ENCODE results near the gene DYNLL1.
A peak's percentile ranks its signal among the peaks of the same experiment; 100 is the strongest.
"Not testable (repeated sequence)": the region's sequence is repeated elsewhere in the genome, so short reads cannot be mapped to it uniquely, and the experiment has no call there.

The DYNLL1 gene

DNA sequence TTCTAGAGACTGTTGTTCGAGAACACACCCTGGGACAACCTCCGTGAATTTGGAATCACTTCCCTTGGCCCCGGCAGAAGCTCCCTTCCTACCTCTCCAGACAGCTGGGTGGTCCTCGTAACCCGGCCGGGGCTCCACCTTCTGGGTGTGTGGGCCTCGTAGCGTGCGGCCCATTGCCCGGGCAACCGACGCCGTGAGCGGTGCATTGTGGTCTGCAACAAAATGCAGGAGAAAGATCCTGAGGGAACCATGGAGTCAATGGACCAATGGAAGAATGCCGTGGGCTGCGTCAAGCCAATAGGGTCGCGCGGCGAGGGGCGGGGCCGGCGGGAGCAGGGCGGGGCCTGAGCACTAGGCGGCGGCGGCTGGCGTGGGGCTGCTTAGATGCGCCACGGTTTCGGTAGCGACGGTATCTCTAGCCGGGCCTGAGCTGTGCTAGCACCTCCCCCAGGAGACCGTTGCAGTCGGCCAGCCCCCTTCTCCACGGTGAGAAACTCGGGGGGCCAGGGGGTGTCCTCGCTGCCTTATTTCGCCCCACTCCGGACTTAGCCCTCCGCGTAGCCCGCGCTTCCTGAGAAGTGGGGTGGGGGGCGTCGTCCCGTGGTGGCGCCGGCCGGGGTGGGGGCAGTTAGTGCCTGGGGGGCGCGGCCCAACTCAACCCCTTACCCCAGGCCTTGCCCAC is at the start of gene DYNLL1:
Gene DYNLL1 (plus strand): TSS at position 383 of the 682 bp plus-strand sequence. CDS start 309 bp downstream, outside the sequence.
- peak; percentile 97 for DNase-seq

- not testable (repeated sequence) for DNase-seq
Measured at GRCh38 chr12:120446844-120447178, 49.1 kb upstream of the DYNLL1 start.

GRCh38 chr12:120447992-120448391 is 47.9 kb upstream of the DYNLL1 start:
- no peak for DNase-seq

- not testable (repeated sequence) for DNase-seq
Measured at GRCh38 chr12:120452524-120452923, 43.4 kb upstream of the DYNLL1 start.

DNA sequence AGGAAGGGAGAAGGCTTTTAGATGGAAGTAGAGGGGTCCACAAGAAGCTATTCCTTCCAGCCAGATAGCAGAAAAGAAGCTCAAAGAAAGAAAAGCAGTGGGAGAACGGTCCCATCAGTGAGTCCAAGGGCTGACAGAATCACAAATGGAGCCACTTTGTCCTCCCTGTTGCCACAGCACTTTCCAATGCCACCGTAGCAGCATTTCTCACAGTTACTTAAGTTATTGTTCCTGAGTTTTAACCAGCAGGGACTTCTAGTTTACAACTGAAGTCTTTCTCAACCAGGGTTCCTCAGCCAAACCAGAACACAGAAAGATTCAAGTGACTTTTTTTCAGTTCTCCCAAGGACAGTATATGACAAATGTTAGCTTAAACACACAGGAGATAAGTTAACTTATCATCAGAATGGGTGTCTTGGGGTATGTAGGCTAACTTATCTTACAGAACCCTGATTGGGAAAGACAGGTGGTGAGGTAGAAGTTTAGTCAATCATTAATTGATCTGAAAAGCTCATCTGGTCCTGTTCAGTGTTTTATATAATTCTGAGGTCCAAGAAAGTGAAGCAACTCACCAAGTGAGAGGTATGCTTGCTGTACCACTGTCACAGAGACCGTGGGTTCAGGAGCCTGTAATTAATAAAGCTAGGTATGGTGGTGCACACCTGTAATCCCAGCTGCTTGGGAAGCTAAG is 42.7 kb upstream of the DYNLL1 start:
- no peak for DNase-seq

DNA sequence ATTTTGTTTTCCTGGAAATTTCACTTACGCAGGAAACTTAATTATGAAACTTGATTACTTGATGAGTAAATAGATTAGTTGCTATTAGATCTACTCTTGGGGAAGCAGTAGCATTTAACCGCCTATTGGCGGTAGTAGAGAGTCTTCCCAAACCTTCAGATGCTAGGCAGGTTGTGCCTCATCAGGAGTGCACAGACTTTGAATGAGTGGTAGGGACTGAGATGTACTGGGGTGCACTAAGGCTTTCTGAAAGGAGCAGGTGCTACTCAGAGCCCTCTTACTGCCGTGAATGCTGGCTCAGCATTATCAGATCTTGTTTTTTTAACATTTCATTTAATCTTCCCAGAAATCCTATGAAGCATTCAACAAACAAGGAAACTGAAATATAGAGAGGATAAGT is 41.9 kb upstream of the DYNLL1 start:
- peak; percentile 35 for DNase-seq

DNA sequence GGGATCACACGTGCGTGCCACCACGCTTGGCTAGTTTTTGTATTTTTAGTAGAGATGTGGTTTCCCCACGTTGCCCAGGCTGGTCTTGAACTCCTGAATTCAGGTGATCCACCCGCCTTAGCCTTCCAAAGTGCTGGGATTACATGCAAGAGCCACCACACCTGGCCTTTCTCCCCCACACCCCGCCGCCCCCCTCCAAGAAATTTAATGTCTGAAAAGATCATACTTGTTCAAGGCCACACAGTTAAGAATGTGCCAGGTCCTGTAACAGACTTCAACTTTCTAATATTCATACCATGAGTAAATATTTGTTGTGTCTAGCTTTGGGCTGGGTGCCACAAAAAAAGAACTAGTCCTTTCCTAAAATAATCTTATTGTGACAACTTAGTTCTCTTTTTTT is 40.6 kb upstream of the DYNLL1 start:
- DNase-seq = no peak

DNA sequence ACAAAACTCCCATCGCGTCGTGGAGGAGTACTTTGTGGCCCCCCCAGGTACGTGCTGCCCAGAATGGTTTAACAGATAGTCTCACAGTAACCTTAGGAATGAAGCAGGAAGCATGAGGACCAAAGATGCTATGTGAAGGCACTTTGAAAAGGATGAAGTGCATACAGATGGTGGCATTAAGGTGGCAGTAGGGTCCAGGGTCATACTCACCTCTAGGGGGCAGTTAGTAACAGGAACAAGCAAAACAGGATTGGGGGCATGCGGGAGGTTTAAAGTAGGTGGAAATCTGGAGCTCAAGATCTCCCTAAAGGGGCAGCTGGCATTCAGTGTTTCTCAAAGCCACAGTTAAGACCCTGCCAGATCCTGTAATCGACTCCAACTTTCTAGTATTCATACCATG is 38.8 kb upstream of the DYNLL1 start:
- no peak for DNase-seq

GRCh38 chr12:120460157-120460556 is 35.8 kb upstream of the DYNLL1 start:
- DNase-seq = no peak

DNA sequence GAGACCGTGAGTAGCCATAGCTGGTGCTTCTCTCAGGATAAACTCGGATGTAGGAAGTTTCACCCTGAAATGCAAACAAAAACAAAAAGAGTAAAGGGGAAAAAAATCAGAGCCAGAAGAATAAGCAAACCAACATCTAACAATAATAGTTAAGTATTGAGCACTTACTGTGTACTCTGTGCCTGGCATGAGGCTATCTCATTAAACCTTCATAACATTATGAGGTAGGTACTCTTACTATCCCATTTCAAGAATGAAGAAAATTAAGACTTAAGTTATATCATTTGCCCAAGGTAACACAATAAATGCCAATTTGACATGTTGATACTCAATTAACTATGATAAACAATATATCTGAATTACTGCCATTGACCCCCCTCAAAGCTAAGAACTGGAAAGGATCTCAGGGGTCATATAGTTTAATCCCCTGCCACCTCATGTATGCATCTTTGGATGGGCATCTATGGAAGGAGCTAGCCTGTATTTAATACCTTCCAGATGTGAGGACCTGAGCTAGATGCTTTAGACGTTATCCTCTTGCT is 33.7 kb upstream of the DYNLL1 start:
- DNase-seq = no peak

DNA sequence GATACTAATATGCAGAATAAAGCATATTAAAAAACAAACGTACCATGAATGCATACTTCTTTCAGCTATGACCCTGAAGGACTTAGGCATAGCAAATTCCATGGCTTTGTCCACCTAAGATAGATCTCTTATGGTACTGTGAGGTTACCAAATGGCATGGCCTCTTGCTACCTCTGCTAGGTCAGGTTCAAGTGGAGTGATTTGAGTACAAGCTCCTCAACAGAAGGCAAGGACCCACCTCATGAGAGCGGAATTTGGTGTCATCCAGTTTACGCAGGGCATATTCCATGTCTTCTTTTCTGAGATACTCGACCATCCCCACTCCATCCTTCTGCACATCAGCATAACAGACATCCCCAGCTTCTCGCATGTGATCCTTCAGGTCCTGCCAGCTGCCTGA is 32.2 kb upstream of the DYNLL1 start:
- no peak for DNase-seq

GRCh38 chr12:120465756-120466155 is 30.2 kb upstream of the DYNLL1 start:
- DNase-seq = no peak

GRCh38 chr12:120466560-120467315 is 29.2 kb upstream of the DYNLL1 start:
- DNase-seq = peak; percentile 40

DNA sequence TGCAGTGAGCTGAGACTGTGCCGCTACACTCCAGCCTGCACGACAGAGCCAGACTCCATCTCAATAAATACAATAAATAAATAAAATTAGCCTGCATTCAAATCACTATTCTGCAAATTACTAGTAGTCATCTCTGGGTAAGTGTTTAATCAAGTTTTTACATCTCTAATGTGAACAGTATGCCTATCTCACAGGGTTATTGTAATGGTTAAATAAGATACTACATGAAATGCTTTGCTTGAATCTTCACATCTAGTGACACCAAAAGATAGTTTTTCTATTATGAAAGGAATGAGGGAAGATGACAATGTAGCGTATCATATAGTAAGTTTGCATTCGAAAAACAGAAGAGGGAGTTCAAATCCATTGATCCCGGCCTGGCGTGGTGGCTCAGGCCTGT is 28.5 kb upstream of the DYNLL1 start:
- no peak for DNase-seq

DNA sequence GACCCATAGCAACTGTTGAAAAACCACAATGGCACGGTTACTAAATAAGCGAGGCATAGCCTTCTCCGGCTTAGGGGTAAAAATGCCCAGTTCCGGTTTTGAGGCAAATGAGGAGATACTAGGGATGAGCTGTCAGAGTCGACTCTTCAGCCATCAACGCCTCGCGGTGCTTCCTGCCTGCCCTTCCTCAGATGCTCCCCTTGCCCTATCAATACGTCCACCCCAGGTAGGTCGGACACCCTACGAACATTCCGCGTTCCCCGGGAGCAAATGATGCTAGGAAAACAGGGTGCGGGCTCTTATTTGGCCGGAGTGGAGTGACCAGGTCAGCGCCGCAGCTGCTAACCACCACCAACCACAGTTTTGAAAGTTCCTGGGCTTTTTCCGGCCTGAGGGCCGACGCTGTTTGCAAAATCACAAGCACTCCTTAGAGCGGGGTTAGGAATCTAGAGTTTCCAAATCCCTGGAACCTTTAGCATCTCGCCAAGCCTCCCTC is 27.5 kb upstream of the DYNLL1 start:
- no peak for DNase-seq

DNA sequence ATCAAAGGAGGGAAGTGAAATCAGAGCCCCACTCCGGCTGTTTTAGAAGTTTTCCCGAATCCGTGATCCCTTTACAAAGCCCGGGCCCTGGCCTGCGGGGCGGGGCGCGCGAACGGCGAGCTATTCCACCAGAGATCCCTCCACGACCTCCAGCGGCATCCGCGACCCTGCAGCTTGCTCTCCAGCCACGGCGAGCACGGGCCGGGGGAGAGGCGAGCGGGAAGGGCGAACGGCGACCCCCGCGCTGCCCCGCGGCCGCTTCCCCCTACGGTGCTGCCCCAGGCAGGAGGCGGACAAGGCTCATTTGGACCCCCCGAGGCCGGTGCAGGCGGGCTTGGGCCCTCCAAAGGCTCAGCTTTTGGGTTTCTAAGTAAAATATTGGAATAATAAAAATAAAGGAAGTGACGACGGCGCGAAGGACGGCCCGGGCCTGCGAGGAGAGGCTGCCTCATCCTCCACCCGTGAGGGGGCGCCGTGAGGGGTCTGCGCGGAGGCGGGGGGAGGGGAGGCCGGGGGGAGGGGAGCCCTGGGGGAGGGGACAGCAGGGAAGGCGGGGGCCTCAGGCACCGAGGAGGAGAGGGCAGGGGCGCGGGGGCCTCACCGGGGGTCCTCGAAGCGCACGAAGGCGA is 27.0 kb upstream of the DYNLL1 start:
- no peak for DNase-seq

DNA sequence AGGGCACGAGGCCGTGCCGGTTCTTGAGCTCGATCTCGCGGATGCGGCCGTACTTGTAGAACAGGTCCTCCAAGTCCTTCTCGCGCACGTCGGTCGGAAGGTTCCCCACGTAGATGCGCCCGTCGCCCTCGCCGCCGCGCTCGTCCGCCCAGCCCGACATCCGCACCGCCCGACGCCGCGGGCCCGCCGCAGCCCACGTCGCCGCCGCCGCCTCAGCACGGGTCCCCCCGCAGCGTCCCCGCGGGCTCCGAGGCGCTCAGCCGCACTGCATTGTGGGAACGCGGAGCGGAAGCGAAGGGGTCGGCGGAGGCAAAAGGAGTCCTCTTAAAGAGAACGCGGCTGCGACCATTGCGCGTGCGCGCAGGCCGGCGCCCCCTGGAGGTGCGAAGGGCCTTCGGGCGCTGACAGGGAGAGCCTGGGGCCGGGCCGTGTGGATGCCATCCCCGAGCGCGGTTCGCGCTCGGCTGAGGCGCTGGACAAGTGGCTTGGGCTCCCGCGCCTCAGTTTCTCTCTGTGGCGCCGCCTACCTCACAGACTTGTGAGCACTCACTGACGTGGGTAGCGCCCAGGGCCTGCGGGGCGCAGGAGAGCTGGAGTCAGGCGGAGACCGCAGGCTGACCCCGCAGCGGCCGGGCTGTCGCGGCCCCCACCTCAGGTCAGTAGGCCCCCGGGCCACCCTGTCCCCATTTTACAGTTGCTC is 26.3 kb upstream of the DYNLL1 start, which contains the start of gene SRSF9:
Gene SRSF9 (minus strand): TSS at position 299 of the 700 bp plus-strand sequence. CDS start 139 bp downstream, at position 160.
- peak; percentile 97 for DNase-seq

DNA sequence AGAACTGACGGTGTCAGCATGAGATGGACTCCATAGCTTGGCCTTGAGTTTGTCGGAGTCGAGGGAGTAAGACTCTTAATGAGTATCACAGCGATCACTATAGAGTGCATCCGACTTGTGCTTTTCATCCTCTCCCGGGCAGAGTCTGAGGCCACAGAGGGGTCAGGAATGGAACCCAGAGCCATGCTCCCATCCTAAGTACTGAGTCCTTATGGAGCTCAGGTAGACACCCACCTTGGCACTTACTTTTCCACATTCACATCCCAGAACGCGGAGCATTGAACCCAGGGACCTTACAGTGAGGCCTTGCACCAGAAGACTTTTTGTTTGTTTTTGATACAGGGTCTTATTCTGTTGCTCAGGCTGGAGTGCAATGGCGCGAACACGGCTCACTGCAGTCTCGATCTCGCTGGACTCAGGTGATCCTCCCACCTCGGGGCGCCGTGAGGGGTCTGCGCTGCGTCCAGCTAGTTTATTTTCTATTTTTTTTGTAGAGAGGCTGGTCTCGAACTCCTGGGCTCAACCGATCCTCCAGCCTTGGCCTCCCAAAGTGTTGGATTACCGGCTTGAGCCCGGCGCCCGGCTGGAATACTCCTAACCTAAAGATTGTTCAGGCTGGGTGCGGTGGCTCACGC is 25.6 kb upstream of the DYNLL1 start:
- DNase-seq = no peak

DNA sequence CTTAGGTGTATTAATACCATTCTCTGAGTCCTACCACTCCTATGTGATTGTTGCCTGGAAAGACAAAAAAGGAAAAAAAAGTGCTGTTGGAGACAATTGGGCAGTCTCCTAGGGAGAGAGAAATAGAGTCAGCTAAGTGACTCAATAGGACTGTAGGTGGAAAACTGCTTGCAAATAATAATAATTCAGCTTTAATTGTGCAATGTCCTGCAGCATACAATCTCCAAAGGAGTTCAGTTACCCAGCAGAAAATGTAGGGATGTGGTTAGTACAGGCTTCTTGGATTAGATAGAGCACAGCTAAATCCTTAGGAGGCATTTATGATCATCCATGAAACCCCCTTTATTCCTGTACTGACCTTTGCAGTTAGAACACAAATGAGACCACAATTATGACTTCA is 23.4 kb upstream of the DYNLL1 start:
- DNase-seq = no peak

DNA sequence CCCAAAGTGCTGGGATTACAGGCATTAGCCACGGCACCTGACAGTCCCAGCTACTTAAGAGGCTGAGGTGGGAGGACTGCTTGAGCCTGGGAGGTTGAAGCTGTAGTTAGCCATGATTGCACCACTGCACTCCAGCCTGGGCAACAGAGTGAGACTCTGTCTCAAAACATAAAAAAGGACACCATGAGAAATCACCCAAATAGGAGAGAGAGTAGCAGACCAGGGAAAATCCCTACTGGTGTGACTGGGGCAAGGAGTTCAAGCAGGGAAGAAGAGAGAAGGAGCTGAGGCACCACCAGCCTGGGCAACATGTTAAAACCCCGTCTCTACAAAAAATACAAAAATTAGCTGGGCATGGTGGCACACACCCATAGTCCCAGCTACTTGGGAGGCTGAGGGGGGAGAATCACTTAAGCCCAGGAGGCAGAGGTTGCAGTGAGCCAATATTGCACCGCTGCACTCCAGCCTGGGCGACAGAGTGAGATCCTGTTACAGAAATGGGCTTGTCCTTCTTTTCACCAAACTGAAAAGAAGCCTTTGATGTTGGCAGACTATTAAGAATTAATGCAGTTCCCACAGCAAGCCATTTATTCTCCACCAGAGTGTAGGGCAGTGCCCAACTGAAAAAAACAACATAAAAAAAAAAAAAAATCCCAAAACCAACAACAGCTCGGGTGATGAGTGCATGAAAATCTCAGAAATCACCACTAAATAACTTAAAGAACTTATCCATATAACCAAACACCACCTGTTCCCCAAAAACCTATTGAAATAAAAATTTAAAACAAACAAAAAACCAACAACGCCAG is 21.9 kb upstream of the DYNLL1 start:
- no peak for DNase-seq

DNA sequence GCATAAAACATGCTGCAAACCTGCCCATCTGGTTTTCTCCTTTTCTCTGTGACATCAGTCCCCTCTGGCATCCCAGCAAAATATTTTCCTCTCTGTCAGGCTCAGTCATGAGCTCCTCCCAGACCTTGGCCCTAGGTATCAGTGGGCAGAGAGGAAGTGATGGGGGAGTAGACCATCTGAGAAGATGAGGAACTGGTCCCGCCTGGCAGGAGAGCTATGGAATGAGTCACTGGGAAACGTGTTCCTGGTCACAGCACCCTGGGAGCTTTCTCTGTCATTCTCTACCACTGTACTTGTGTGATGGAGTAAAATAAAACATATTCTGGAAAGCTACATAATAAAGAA is 21.3 kb upstream of the DYNLL1 start:
- DNase-seq = no peak

All from stimulated activated CD4-positive, alpha-beta T cell treated with anti-CD3 and anti-CD28 coated beads, Interleukin-1b, Interleukin-23, amount 100 ng/mL, for 48 hours (primary cell).